PC-9 (cell line): ENCODE data around the gene GNAI1.

Experiments used
- EZH2 ChIP-seq: fragments of 200-600 bp; sonication (generic); IDR thresholded peaks from 2 replicates; pipeline ENCODE4 v1.8.0; 2017; ENCODE audit warnings: antibody characterized with exemption, low read depth
- TF ChIP-seq, protein P1 (sequence below): fragments of 200-600 bp; sonication (generic); conservative IDR thresholded peaks from 2 replicates; pipeline ENCODE4 v1.6.1; 2017; ENCODE audit warnings: mixed run types, antibody characterized with exemption, mild to moderate bottlenecking, moderate library complexity

- TF ChIP-seq, protein P1, sequence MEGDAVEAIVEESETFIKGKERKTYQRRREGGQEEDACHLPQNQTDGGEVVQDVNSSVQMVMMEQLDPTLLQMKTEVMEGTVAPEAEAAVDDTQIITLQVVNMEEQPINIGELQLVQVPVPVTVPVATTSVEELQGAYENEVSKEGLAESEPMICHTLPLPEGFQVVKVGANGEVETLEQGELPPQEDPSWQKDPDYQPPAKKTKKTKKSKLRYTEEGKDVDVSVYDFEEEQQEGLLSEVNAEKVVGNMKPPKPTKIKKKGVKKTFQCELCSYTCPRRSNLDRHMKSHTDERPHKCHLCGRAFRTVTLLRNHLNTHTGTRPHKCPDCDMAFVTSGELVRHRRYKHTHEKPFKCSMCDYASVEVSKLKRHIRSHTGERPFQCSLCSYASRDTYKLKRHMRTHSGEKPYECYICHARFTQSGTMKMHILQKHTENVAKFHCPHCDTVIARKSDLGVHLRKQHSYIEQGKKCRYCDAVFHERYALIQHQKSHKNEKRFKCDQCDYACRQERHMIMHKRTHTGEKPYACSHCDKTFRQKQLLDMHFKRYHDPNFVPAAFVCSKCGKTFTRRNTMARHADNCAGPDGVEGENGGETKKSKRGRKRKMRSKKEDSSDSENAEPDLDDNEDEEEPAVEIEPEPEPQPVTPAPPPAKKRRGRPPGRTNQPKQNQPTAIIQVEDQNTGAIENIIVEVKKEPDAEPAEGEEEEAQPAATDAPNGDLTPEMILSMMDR = no peak
- TF ChIP-seq EZH2 = no peak
Observed at GRCh38 chr7:80141376-80141775, 6.7 kb downstream of the GNAI1 start.
